GM13977 (cell line): ENCODE results near the gene SH2B3.

ENCODE experiments used
- DNase-seq: peaks from one replicate; pipeline ENCODE4 v3.0.0; 2012; ENCODE audit warnings: low spot score
- CTCF ChIP-seq: IDR thresholded peaks from 2 replicates; pipeline ENCODE4 v1.5.1; 2012; ENCODE audit warnings: mild to moderate bottlenecking, control low read depth; ENCODE audit not compliant: insufficient read depth; ENCODE audit errors: extremely low read depth, missing control alignments
- in situ Hi-C: fragments of 300-500 bp; cut with MboI; formaldehyde crosslinking; loops from one replicate; pipeline ENCODE4 v1.12.0; 2022; ENCODE audit warnings: low sequenced_read_pairs, low pct_unique_long_range_greater_than_20kb, mixed read lengths, inconsistent platforms; ENCODE audit not compliant: unreplicated experiment

Gene SH2B3

DNA sequence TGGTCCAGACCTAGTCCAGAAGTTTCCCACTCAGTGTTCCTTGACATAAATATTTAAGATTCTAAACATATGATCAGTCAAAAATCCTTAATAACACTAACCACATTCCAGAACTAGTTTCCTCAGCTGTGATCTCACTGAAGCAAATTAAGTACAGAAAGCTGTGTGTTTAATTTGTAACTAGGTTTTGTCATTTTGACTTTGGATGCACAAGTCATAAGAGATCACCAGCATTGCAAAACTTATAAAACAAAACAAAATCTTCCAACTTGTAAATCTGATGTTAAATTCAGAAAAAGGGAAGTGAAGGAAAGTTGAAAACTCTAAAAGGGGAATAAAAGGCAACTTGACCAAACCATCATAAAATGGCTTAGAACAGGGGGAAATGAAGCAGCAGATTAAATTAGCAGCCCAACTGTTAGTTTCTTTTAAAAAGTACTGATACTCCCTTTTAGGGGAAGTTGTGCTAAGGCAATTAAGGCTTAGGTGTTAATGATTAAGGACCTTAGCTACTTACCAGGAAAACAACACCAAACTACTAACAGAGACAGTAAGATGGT, 56.6 kb downstream of the SH2B3 start:
- no peak for DNase-seq
- in situ Hi-C loops = no loop called here

DNA sequence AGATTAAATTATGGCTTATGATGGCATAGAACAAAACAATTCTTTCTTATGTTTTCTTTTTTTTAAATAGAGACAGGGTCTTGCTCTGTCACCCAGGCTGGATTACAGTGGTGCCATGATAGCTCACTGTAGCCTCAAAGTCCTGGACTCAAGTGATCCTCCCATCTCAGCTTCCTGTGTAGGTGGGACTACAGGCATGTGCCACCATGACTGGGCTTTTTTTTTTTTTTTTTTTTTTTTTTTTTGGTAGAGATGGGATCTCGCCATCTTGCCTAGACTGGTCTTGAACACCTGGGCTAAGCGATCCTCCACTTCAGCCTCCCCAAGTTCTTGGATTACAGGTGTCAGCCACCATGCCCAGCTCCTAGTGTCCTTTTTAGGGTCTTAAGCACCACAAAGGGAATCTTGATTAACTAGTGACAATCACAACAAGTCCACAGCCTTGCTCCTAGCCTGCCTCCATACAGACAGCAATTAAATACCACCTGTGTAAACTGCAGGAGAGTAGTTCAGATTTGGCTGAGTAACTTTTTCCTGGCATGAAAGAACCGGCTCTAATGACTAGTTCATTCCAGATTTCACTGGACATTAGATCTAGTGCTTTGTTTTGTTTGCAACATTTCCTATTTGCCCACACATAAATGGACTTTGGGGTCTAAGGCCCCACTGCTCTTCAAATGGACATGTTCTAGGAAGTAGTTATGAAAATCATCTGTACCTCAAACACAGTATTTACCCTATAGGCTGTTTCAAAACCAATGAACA, 61.6 kb downstream of the SH2B3 start:
- in situ Hi-C loops = no loop called here
- TF ChIP-seq CTCF = no peak
- DNase-seq = no peak

More for the DNA sequence above, 56.6 kb downstream of the SH2B3 start:
- TF ChIP-seq CTCF = no peak

GRCh38 chr12:111467857-111468241, 62.1 kb downstream of the SH2B3 start:
- in situ Hi-C loops = no loop called here
- no peak for TF ChIP-seq CTCF
- no peak for DNase-seq

GRCh38 chr12:111469401-111469800, 63.7 kb downstream of the SH2B3 start:
- in situ Hi-C loops = no loop called here
- DNase-seq = no peak
- TF ChIP-seq CTCF = no peak

GRCh38 chr12:111471236-111471635, 65.5 kb downstream of the SH2B3 start:
- DNase-seq = no peak
- TF ChIP-seq CTCF = no peak
- in situ Hi-C loops = no loop called here

DNA sequence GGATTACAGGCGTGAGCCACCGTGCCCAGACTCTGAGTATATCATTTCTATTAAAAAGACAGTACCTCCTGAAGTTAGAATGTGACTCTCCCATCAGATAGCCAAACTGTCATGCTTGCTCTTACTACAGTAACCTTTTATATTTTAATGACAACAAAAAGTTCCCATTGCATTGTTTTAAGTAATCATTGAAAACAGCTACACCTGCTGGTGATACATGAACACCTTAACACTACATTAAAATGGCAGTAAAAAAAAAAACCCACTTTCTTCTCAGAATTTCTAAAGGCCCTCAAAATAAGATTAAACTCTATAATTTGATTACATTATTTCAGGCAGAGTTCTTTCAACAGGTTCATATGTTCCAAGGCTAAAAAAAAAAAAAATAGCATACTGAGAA, 76.7 kb downstream of the SH2B3 start:
- in situ Hi-C loops = no loop called here
- peak; percentile 35 for TF ChIP-seq CTCF
- no peak for DNase-seq
